SIG-M5 (cell line): ENCODE measurements around the gene HOXC12.

Source experiments
- DNase-seq: peaks from one replicate; lab custom pipeline; 2025; lab: John Stamatoyannopoulos, UW

The HOXC12 gene

GRCh38 chr12:53954694-53955035 lies at the start of gene HOXC12:
HOXC12 (plus strand) TSS chr12:53954903; CDS start chr12:53954930, 27 bp downstream.
- no peak for DNase-seq

- no peak for DNase-seq
Measured at GRCh38 chr12:53907103-53907502, 47.6 kb upstream of the HOXC12 start.

- DNase-seq = no peak
Measured at GRCh38 chr12:53916788-53917655, 37.7 kb upstream of the HOXC12 start.

GRCh38 chr12:53924521-53925405 lies 29.9 kb upstream of the HOXC12 start:
- no peak for DNase-seq

GRCh38 chr12:53927220-53928029 lies 27.3 kb upstream of the HOXC12 start:
- DNase-seq = no peak

- no peak for DNase-seq
Measured at GRCh38 chr12:53928054-53928835, 26.5 kb upstream of the HOXC12 start.

- no peak for DNase-seq
Measured at GRCh38 chr12:53929527-53929926, 25.2 kb upstream of the HOXC12 start.

- no peak for DNase-seq
Measured at GRCh38 chr12:53930591-53931255, 24.0 kb upstream of the HOXC12 start.

- no peak for DNase-seq
Measured at GRCh38 chr12:53931844-53932581, 22.7 kb upstream of the HOXC12 start.

GRCh38 chr12:53932915-53933314 lies 21.8 kb upstream of the HOXC12 start:
- no peak for DNase-seq

GRCh38 chr12:53935383-53936341 lies 19.0 kb upstream of the HOXC12 start:
- no peak for DNase-seq

- DNase-seq = no peak
Measured at GRCh38 chr12:53937099-53937498, 17.6 kb upstream of the HOXC12 start.

- no peak for DNase-seq
Measured at GRCh38 chr12:53937596-53938325, 16.9 kb upstream of the HOXC12 start.

- DNase-seq = no peak
Measured at GRCh38 chr12:53938326-53939140, 16.2 kb upstream of the HOXC12 start, which contains the start of gene HOXC13. HOXC13 (plus strand) TSS chr12:53938831; CDS start chr12:53938907, 76 bp downstream.

GRCh38 chr12:53939141-53940108 lies 15.3 kb upstream of the HOXC12 start:
- DNase-seq = no peak

- DNase-seq = no peak
Measured at GRCh38 chr12:53940443-53941014, 14.2 kb upstream of the HOXC12 start.
